ENCODE results near the gene PRKN.

Gene PRKN

DNA sequence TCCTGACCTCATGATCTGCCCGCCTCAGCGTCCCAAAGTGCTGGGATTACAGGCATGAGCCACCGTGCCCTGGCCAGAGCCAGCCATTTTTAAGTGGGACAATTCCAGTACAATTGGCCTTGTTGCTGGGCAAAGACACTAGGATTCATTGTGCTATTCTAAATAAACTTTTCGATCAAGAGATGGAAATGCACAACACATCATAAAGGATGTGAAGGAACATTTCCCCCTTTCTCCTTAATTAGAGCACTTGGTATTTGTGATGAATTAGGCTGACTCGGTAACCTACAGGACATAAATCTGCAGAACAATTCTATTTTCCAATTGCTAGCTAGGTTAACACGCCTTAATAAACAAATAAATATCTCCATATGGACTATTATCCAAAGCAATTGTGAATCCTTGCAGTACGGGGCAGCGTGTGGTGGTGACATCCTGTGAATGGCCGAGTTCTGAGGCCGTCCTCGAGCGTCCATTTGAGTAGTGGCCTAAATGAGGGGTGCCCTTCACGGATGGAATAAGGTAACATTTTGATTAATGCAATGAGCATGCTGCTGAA, 1047.5 kb downstream of the PRKN start:
- TF ChIP-seq, protein P1, sequence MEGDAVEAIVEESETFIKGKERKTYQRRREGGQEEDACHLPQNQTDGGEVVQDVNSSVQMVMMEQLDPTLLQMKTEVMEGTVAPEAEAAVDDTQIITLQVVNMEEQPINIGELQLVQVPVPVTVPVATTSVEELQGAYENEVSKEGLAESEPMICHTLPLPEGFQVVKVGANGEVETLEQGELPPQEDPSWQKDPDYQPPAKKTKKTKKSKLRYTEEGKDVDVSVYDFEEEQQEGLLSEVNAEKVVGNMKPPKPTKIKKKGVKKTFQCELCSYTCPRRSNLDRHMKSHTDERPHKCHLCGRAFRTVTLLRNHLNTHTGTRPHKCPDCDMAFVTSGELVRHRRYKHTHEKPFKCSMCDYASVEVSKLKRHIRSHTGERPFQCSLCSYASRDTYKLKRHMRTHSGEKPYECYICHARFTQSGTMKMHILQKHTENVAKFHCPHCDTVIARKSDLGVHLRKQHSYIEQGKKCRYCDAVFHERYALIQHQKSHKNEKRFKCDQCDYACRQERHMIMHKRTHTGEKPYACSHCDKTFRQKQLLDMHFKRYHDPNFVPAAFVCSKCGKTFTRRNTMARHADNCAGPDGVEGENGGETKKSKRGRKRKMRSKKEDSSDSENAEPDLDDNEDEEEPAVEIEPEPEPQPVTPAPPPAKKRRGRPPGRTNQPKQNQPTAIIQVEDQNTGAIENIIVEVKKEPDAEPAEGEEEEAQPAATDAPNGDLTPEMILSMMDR (IDR thresholded peaks at IDR 0.05; ENCODE audit: extremely low read depth, insufficient read depth, missing control alignments) = no peak
- DNase-seq (ENCODE audit: low spot score) = no peak
- in situ Hi-C loops (cut with MboI; ENCODE audit: low pct_unique_long_range_greater_than_20kb, low sequenced_read_pairs, unreplicated experiment) = loop anchor here (25.0 kb wide), 1 partner anchor 107 kb away; no protein-coding TSS in a partner anchor

DNA sequence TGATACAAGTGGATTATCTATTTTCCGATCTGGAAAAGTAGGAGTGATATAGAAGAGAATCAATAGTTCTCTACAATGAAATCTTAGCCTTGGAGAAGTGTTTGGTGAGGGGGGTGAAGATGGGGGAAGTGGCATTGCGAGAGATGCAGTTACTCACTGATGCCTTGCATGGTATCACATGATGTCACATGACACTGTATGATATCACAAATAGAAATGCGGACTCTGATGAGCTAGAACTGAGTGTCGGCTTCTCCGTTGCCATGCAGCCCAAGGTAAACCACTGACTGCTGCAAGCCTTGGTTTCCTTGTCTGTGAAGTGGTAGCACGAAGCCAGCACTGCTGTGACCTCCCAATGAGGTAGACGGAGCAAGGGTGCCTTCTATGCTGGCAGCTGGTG, 1050.4 kb downstream of the PRKN start:
- in situ Hi-C loops (cut with MboI; ENCODE audit: low pct_unique_long_range_greater_than_20kb, low sequenced_read_pairs, unreplicated experiment) = loop anchor here (25.0 kb wide), 1 partner anchor 110 kb away; no protein-coding TSS in a partner anchor
- TF ChIP-seq, protein P1 (IDR thresholded peaks at IDR 0.05; ENCODE audit: extremely low read depth, insufficient read depth, missing control alignments) = no peak
- DNase-seq (ENCODE audit: low spot score) = no peak

DNA sequence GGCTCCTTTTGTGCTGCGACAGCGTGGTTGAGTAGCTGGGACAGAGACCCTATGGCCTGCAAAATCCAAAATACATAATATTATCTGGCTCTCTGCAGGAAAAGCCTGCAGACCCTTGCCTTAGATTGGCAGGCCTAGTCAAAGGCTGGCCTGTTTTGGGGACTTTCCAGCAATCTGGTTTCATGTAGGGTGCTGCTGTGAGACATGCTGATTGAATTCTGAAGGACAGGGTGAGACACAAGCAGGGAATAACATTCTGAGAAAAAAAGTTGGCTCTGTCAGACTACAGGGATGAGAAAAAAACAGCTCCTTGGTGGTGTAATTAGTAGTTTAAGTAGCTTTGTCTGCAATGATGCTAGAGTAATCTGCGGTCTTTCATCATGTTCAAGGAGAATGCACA, 1051.0 kb downstream of the PRKN start:
- DNase-seq (ENCODE audit: low spot score) = no peak
- TF ChIP-seq, protein P1 (IDR thresholded peaks at IDR 0.05; ENCODE audit: extremely low read depth, insufficient read depth, missing control alignments) = no peak
- in situ Hi-C loops (cut with MboI; ENCODE audit: low pct_unique_long_range_greater_than_20kb, low sequenced_read_pairs, unreplicated experiment) = loop anchor here (25.0 kb wide), 1 partner anchor 111 kb away; no protein-coding TSS in a partner anchor

DNA sequence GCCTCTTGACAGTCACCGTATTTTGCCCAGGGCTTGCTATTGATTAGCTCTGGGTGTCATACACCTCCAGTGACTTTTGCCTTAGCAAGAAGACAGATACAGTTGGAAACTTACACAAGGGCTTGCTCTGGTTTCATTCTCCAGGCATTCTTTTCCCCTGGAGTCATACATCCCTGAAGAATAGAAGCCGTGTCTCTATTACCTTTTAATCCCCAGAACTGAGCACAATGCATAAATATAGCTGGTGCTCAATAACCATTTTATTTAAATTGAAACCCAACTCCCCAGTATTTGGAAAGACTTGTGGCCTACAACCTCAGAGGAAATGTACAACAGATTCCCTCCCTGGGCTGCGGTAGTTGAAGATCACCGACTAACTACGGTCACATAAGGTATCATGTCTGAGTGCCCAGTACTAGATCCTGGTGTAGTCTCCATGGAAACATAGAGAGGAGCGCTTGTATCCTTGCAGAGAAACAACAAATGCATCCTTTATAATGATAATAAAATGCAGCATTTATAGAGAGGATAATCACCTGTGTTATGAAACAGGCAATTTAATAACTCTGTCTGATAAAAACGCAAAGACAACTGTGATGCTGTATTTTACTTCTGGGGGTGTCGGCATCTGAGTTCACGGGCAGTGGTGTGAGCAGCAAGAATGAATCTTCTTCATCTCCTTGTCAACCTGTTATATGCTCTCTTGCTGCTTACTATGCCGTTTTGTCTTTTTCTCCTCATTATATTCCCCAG, 1052.5 kb downstream of the PRKN start:
- DNase-seq (ENCODE audit: low spot score) = no peak
- in situ Hi-C loops (cut with MboI; ENCODE audit: low pct_unique_long_range_greater_than_20kb, low sequenced_read_pairs, unreplicated experiment) = loop anchor here (25.0 kb wide), 1 partner anchor 112 kb away; no protein-coding TSS in a partner anchor
- TF ChIP-seq, protein P1 (IDR thresholded peaks at IDR 0.05; ENCODE audit: extremely low read depth, insufficient read depth, missing control alignments) = no peak

DNA sequence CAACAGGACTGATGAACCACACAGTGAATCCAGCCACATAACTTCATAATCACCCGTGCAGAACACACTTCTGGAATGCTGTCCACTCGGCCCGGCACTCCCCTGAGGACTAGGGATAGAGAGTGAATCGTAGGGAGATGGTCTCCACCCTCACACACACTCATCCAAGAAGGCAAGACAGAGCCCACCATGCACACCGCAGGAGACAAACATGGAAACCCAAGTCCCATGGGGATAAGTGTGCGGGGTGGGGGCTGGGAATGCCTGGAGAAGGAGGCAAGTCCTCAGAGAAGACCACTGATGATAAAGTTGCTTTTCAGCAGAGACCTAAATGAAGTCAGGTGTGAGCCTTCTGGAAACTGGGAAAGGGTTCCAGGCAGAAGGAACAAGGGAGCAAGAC, 1054.5 kb downstream of the PRKN start:
- no peak for DNase-seq (ENCODE audit: low spot score)
- TF ChIP-seq, protein P1 (IDR thresholded peaks at IDR 0.05; ENCODE audit: extremely low read depth, insufficient read depth, missing control alignments) = no peak
- in situ Hi-C loops (cut with MboI; ENCODE audit: low pct_unique_long_range_greater_than_20kb, low sequenced_read_pairs, unreplicated experiment) = no loop called here

DNA sequence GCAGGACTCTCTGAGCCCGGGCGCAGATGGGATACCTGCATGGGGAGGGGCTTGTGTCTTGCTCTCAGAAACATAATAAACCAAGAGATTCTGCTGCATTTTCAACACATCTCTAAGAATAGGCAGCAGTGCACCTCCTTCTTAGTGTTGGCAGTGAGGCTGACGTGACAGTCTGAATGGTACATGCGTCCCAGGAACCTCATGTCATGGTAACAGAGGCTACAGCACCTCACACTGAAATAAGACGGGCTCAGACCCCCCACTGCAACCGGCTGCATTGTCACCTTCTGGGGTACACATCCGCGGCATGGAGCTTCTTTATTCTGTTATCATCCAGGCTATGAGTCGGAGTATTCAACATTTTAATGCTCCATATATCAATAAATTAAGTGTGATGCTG, 1056.4 kb downstream of the PRKN start:
- DNase-seq (ENCODE audit: low spot score) = no peak
- in situ Hi-C loops (cut with MboI; ENCODE audit: low pct_unique_long_range_greater_than_20kb, low sequenced_read_pairs, unreplicated experiment) = no loop called here
- TF ChIP-seq, protein P1 (IDR thresholded peaks at IDR 0.05; ENCODE audit: extremely low read depth, insufficient read depth, missing control alignments) = no peak
